H9 (cell line): ENCODE results near the gene CCR8. TPM values are rescaled to one million over a fixed set of nuclear protein-coding genes. Genes with fewer than 3 reads are reported as not detected.
"Not testable (repeated sequence)": the region's sequence is repeated elsewhere in the genome, so short reads cannot be mapped to it uniquely, and the experiment has no call there.

ENCODE experiments used
- DNase-seq: peaks from one replicate; pipeline ENCODE4 v3.0.0-alpha.2; 2017
- H2AFZ ChIP-seq: one replicate; pipeline ENCODE4 v1.6.1; 2013; ENCODE audit warnings: mild to moderate bottlenecking, low read length, control low read depth, moderate library complexity
- H2AK5ac ChIP-seq: 2 replicates; pipeline ENCODE4 v1.6.1; 2013; ENCODE audit warnings: low read length, control low read depth, mixed read lengths; ENCODE audit not compliant: insufficient read length
- H2BK120ac ChIP-seq: one replicate; pipeline ENCODE4 v1.6.1; 2013; ENCODE audit warnings: low read depth, mild to moderate bottlenecking, low read length, control low read depth, inconsistent platforms; ENCODE audit not compliant: poor library complexity, severe bottlenecking
- H2BK12ac ChIP-seq: 2 replicates; pipeline ENCODE4 v1.6.1; 2013; ENCODE audit warnings: low read length, control low read depth, mixed read lengths, low read depth; ENCODE audit not compliant: insufficient read length
- H2BK15ac ChIP-seq: 2 replicates; pipeline ENCODE4 v1.6.1; 2013; ENCODE audit warnings: low read depth, low read length, control low read depth
- H2BK20ac ChIP-seq: one replicate; pipeline ENCODE4 v1.6.1; 2013; ENCODE audit warnings: low read depth, mild to moderate bottlenecking, low read length, control low read depth, inconsistent platforms; ENCODE audit not compliant: poor library complexity, severe bottlenecking
- H2BK5ac ChIP-seq: 2 replicates; pipeline ENCODE4 v1.6.1; 2013; ENCODE audit warnings: low read length, control low read depth, mixed read lengths; ENCODE audit not compliant: insufficient read length
- H3K14ac ChIP-seq: 2 replicates; pipeline ENCODE4 v1.6.1; 2013; ENCODE audit warnings: low read length, control low read depth; ENCODE audit not compliant: insufficient read depth
- H3K18ac ChIP-seq: 2 replicates; pipeline ENCODE4 v1.6.1; 2013; ENCODE audit warnings: low read depth, mild to moderate bottlenecking, mixed read lengths, low read length, control low read depth; ENCODE audit not compliant: insufficient read length
- H3K23ac ChIP-seq: 2 replicates; pipeline ENCODE4 v1.6.1; 2013; ENCODE audit warnings: low read length, control low read depth, mixed read lengths, low read depth; ENCODE audit not compliant: insufficient read length
- H3K23me2 ChIP-seq: 2 replicates; pipeline ENCODE4 v1.6.1; 2013; ENCODE audit warnings: low read depth, mild to moderate bottlenecking, mixed read lengths, low read length, control low read depth; ENCODE audit not compliant: insufficient read length, poor library complexity, severe bottlenecking
- H3K27ac ChIP-seq: 2 replicates; pipeline ENCODE4 v1.5.1; 2013; ENCODE audit warnings: low read length, control low read depth, mixed read lengths, low read depth; ENCODE audit not compliant: insufficient read length
- H3K27me3 ChIP-seq: 2 replicates; pipeline ENCODE4 v1.6.1; 2013; ENCODE audit warnings: low read length, control low read depth, inconsistent platforms; ENCODE audit not compliant: insufficient read depth
- H3K4ac ChIP-seq: 2 replicates; pipeline ENCODE4 v1.6.1; 2013; ENCODE audit warnings: low read depth, mild to moderate bottlenecking, control low read depth, inconsistent platforms, low read length, moderate library complexity
- H3K4me1 ChIP-seq: 2 replicates; pipeline ENCODE4 v1.6.1; 2013; ENCODE audit warnings: low read length, control low read depth, inconsistent platforms; ENCODE audit not compliant: insufficient read depth
- H3K4me2 ChIP-seq: 2 replicates; pipeline ENCODE4 v1.6.1; 2013; ENCODE audit warnings: low read length, control low read depth, mixed read lengths; ENCODE audit not compliant: insufficient read length, insufficient read depth
- H3K56ac ChIP-seq: 2 replicates; pipeline ENCODE4 v1.6.1; 2013; ENCODE audit warnings: low read depth, mild to moderate bottlenecking, mixed read lengths, low read length, control low read depth; ENCODE audit not compliant: insufficient read length
- H3K79me1 ChIP-seq: 2 replicates; pipeline ENCODE4 v1.6.1; 2013; ENCODE audit warnings: low read depth, mild to moderate bottlenecking, moderate library complexity, low read length, control low read depth, inconsistent platforms; ENCODE audit not compliant: insufficient read depth, poor library complexity, severe bottlenecking
- H3K79me2 ChIP-seq: 2 replicates; pipeline ENCODE4 v1.6.1; 2013; ENCODE audit warnings: low read length, control low read depth, inconsistent platforms; ENCODE audit not compliant: insufficient read depth
- H3K9ac ChIP-seq: 2 replicates; pipeline ENCODE4 v1.6.1; 2013; ENCODE audit warnings: low read length, control low read depth, mixed read lengths; ENCODE audit not compliant: insufficient read length; ENCODE audit errors: extremely low read depth
- H3K9me3 ChIP-seq: one replicate; pipeline ENCODE4 v1.6.1; 2013; ENCODE audit warnings: low read depth, low read length, inconsistent platforms; ENCODE audit not compliant: control insufficient read depth
- H3T11ph ChIP-seq: one replicate; pipeline ENCODE4 v1.6.1; 2013; ENCODE audit warnings: mild to moderate bottlenecking, low read length, control low read depth, inconsistent platforms
- H4K20me1 ChIP-seq: one replicate; pipeline ENCODE4 v1.6.1; 2013; ENCODE audit not compliant: control insufficient read depth, insufficient read length, insufficient read depth
- H4K5ac ChIP-seq: 2 replicates; pipeline ENCODE4 v1.6.1; 2013; ENCODE audit warnings: low read depth, mild to moderate bottlenecking, mixed read lengths, low read length, control low read depth; ENCODE audit not compliant: insufficient read length
- H4K8ac ChIP-seq: replicated peaks from 2 replicates; pipeline ENCODE4 v1.6.1; 2013; ENCODE audit warnings: low read length, control low read depth, mixed read lengths, low read depth; ENCODE audit not compliant: insufficient read length
- H4K91ac ChIP-seq: 2 replicates; pipeline ENCODE4 v1.6.1; 2013; ENCODE audit warnings: low read depth, mild to moderate bottlenecking, moderate library complexity, mixed read lengths, low read length, control low read depth; ENCODE audit not compliant: insufficient read length
- H3K27ac Mint-ChIP-seq, 3 experiments: 2 replicates in 2 of 3; 3 replicates in 1 of 3; pipeline ENCODE4 v1.8.0; 2020 to 2021; ENCODE audit warnings: mixed read lengths in 3 of 3, mild to moderate bottlenecking in 1 of 3, moderate library complexity in 1 of 3
- H3K27me3 Mint-ChIP-seq: 2 replicates; pipeline ENCODE4 v1.8.0; 2021; ENCODE audit warnings: low read depth, mild to moderate bottlenecking, moderate library complexity, mixed read lengths
- H3K36me3 Mint-ChIP-seq, 3 experiments: 2 replicates in 2 of 3; 3 replicates in 1 of 3; pipeline ENCODE4 v1.8.0; 2020 to 2021; ENCODE audit warnings: low read depth in 3 of 3, mixed read lengths in 3 of 3; ENCODE audit not compliant: insufficient read depth in 1 of 3
- H3K4me1 Mint-ChIP-seq, 2 experiments: 2 replicates each; pipeline ENCODE4 v1.8.0; 2020; ENCODE audit warnings: mixed read lengths in 2 of 2
- H3K4me3 Mint-ChIP-seq, 2 experiments: 2 replicates in 1 of 2; 3 replicates in 1 of 2; pipeline ENCODE4 v1.8.0; 2020 to 2021; ENCODE audit warnings: mild to moderate bottlenecking in 2 of 2, mixed read lengths in 2 of 2, moderate library complexity in 1 of 2
- H3K9me3 Mint-ChIP-seq, 2 experiments: 2 replicates in 1 of 2; 3 replicates in 1 of 2; pipeline ENCODE4 v1.8.0; 2020; ENCODE audit warnings: mild to moderate bottlenecking in 2 of 2, mixed read lengths in 2 of 2, moderate library complexity in 1 of 2
- CTCF ChIP-seq: fragments of 200-600 bp; sonication (generic); conservative IDR thresholded peaks from 3 replicates; pipeline ENCODE4 v1.8.0; 2021; ENCODE audit warnings: antibody characterized with exemption, mild to moderate bottlenecking
- WGBS: extraction: QIAGEN DNeasy Blood & Tissue Kit; methylation state at CpG from one replicate; pipeline ENCODE4 v1.1.7; 2013; ENCODE audit warnings: missing lambda C conversion rate, low lambda C conversion rate, mixed read lengths; ENCODE audit not compliant: insufficient read length; ENCODE audit errors: extremely low coverage; 5-methylcytosine and 5-hydroxymethylcytosine counted together
- total RNA-seq: library from RNA; stranded (reverse); gene quantifications from 2 replicates; pipeline ENCODE4 v1.2.1, GENCODE V29; 2021

Gene CCR8
- total RNA-seq, 1 experiment from 2014 or later, result 0.31 TPM

GRCh38 chr3:39319249-39319648 is 10.3 kb upstream of the CCR8 start:
- no peak overlapping the region for H2BK20ac ChIP-seq
- no peaks in the 10 kb centered on the region for H3K27me3 ChIP-seq
- no peak overlapping the region for H3T11ph ChIP-seq

GRCh38 chr3:39321574-39321983 is 7.9 kb upstream of the CCR8 start:
- H3K4me1 Mint-ChIP-seq, result peaks cover 17 to 18% of the 10 kb centered on the region in 2 experiments
- WGBS, result no CpG with 5 or more reads among the region's 2 CpGs
- not testable (repeated sequence) for H4K5ac ChIP-seq, H3K36me3 Mint-ChIP-seq, H3K79me2 ChIP-seq, H3K4me2 ChIP-seq, H3K4ac ChIP-seq, H2AFZ ChIP-seq, H3K27me3 ChIP-seq, H2BK120ac ChIP-seq, H2AK5ac ChIP-seq, H3K4me1 ChIP-seq, H3K4me3 Mint-ChIP-seq, H4K20me1 ChIP-seq, H3K9me3 ChIP-seq, H2BK5ac ChIP-seq, DNase-seq, H4K8ac ChIP-seq, H2BK20ac ChIP-seq, H3K79me1 ChIP-seq, H3K14ac ChIP-seq, H3K9me3 Mint-ChIP-seq, H3K27me3 Mint-ChIP-seq, H3K9ac ChIP-seq, H3K23ac ChIP-seq, H3T11ph ChIP-seq, H3K56ac ChIP-seq, H2BK15ac ChIP-seq, H3K27ac ChIP-seq, H3K18ac ChIP-seq, H4K91ac ChIP-seq, H2BK12ac ChIP-seq, H3K27ac Mint-ChIP-seq, H3K23me2 ChIP-seq

More at GRCh38 chr3:39319249-39319648, 10.3 kb upstream of the CCR8 start:
- Histone ChIP-seq H2BK12ac (no peak overlapping the region), H3K14ac (no peak overlapping the region), H3K23ac (no peak overlapping the region), H4K8ac (no peak overlapping the region), H3K27ac (no peak overlapping the region), H3K9ac (no peak overlapping the region), H2BK5ac (no peak overlapping the region), H3K4me1 (no peaks in the 10 kb centered on the region; the same call in 1 of the 2 replicates), H4K20me1 (no peaks in the 10 kb centered on the region), H3K79me1 (no peaks in the 10 kb centered on the region), H4K5ac (no peak overlapping the region), H2AFZ (no peak overlapping the region), H3K79me2 (no peaks in the 10 kb centered on the region), H3K18ac (no peak overlapping the region), H3K4me2 (no peak overlapping the region), H2AK5ac (no peak overlapping the region), H3K9me3 (no peaks in the 10 kb centered on the region), H2BK15ac (no peak overlapping the region), H3K56ac (no peak overlapping the region), H3K23me2 (no peaks in the 10 kb centered on the region), H4K91ac (no peak overlapping the region), H2BK120ac (no peak overlapping the region), H3K4ac (no peak overlapping the region)
- Mint-ChIP-seq H3K4me3 (no peak overlapping the region), H3K27ac (no peak overlapping the region), H3K9me3 (peaks cover 12 to 20% of the 10 kb centered on the region in 2 experiments), H3K27me3 (no peaks in the 10 kb centered on the region), H3K36me3 (peaks cover 0 to 7% (median 4%) of the 10 kb centered on the region in 3 experiments; a peak in 5 of 7 replicates), H3K4me1 (peaks cover 17 to 18% of the 10 kb centered on the region in 2 experiments)
- no peak for DNase-seq
- no peak for TF ChIP-seq CTCF
